SU-DHL-6 (cell line): ENCODE measurements around the gene SPHK1.

Source experiments
- H2AFZ ChIP-seq: fragments of 200-600 bp; sonication (generic); 2 replicates; pipeline ENCODE4 v1.6.1; 2014; ENCODE audit warnings: low read depth, mild to moderate bottlenecking, moderate library complexity, mixed read lengths, antibody characterized with exemption, low read length; ENCODE audit not compliant: severe bottlenecking
- H3F3A ChIP-seq: fragments of 200-600 bp; shearing (Covaris generic); 2 replicates; pipeline ENCODE4 v1.6.0; 2016; ENCODE audit warnings: antibody characterized with exemption, mild to moderate bottlenecking; ENCODE audit not compliant: insufficient read depth
- H3K27ac ChIP-seq: fragments of 200-600 bp; sonication (generic); 2 replicates; pipeline ENCODE4 v1.5.1; 2016; ENCODE audit warnings: low read depth, mild to moderate bottlenecking, low read length, moderate library complexity, mixed read lengths
- H3K27me3 ChIP-seq: fragments of 200-600 bp; sonication (generic), shearing (Covaris generic); 2 replicates; pipeline ENCODE4 v1.6.0; 2014; ENCODE audit warnings: mild to moderate bottlenecking, low read length
- H3K36me3 ChIP-seq: fragments of 200-600 bp; sonication (generic); 2 replicates; pipeline ENCODE4 v1.6.1; 2014; ENCODE audit warnings: mild to moderate bottlenecking, low read length, mixed read lengths
- H3K4me2 ChIP-seq: fragments of 300-600, 200-600 bp; shearing (Covaris generic), sonication (generic); 2 replicates; pipeline ENCODE4 v1.6.0; 2014; ENCODE audit warnings: low read length, low read depth, mild to moderate bottlenecking; ENCODE audit not compliant: poor library complexity, severe bottlenecking
- H3K4me3 ChIP-seq: fragments of 200-600 bp; sonication (generic); 2 replicates; pipeline ENCODE4 v1.5.1; 2014; ENCODE audit warnings: antibody characterized with exemption, low read length, mild to moderate bottlenecking, mixed read lengths; ENCODE audit not compliant: insufficient read depth, poor library complexity, severe bottlenecking
- H3K79me2 ChIP-seq: fragments of 200-600 bp; sonication (generic); 2 replicates; pipeline ENCODE4 v1.6.1; 2014; ENCODE audit warnings: mild to moderate bottlenecking, low read length, moderate library complexity; ENCODE audit not compliant: insufficient read depth
- H3K9ac ChIP-seq: fragments of 200-600 bp; sonication (generic); 2 replicates; pipeline ENCODE4 v1.7.0; 2014; ENCODE audit warnings: mild to moderate bottlenecking, low read length
- H3K9me2 ChIP-seq: fragments of 200-600 bp; sonication (generic); replicated peaks from 2 replicates; pipeline ENCODE4 v1.6.1; 2014; ENCODE audit warnings: low read length; ENCODE audit not compliant: insufficient read depth
- H3K9me3 ChIP-seq: fragments of 200-600 bp; sonication (generic); 2 replicates; pipeline ENCODE4 v1.6.1; 2014; ENCODE audit warnings: low read length, mixed read lengths; ENCODE audit not compliant: insufficient read depth
- H4K20me1 ChIP-seq: fragments of 200-600 bp; sonication (generic); 2 replicates; pipeline ENCODE4 v1.6.1; 2014; ENCODE audit warnings: low read depth, mild to moderate bottlenecking, antibody characterized with exemption, low read length, moderate library complexity, mixed read lengths
- CTCF ChIP-seq: fragments of 200-600 bp; sonication (generic); IDR thresholded peaks from one replicate; pipeline ENCODE4 v1.5.1; 2017; ENCODE audit warnings: antibody characterized with exemption, mild to moderate bottlenecking, low read length, moderate library complexity; ENCODE audit not compliant: insufficient read depth, poor library complexity, severe bottlenecking
- EZH2phosphoT487 ChIP-seq: fragments of 200-600 bp; sonication (generic), shearing (Covaris generic); conservative IDR thresholded peaks from 2 replicates; pipeline ENCODE4 v1.6.1; 2018; ENCODE audit warnings: mild to moderate bottlenecking, antibody characterized with exemption, low read length, moderate library complexity, mixed read lengths

Gene SPHK1

GRCh38 chr17:76368545-76368944 is 15.9 kb upstream of the SPHK1 start:
- H3K9me2 ChIP-seq, result no peaks in the 10 kb centered on the region
- H3K79me2 ChIP-seq, result no peaks in the 10 kb centered on the region
- H3K9ac ChIP-seq, result no peak overlapping the region
- H3K27me3 ChIP-seq, result no peaks in the 10 kb centered on the region
- TF ChIP-seq EZH2phosphoT487 (no peak), CTCF (no peak)
- H3K27ac ChIP-seq, result no peak overlapping the region
- no peak overlapping the region for H3K4me2 ChIP-seq
- H3F3A ChIP-seq, result no peaks in the 10 kb centered on the region
- no peaks in the 10 kb centered on the region for H3K36me3 ChIP-seq
- H2AFZ ChIP-seq, result no peak overlapping the region
- H3K4me3 ChIP-seq, result no peak overlapping the region
- H4K20me1 ChIP-seq, result no peaks in the 10 kb centered on the region
- no peaks in the 10 kb centered on the region for H3K9me3 ChIP-seq

- Histone ChIP-seq H3K4me2 (no peak overlapping the region), H3K27ac (no peak overlapping the region)
Observed at GRCh38 chr17:76369379-76369778, 15.0 kb upstream of the SPHK1 start.

GRCh38 chr17:76369804-76370203 is 14.6 kb upstream of the SPHK1 start:
- H3K4me2 ChIP-seq, result no peak overlapping the region
- H3K79me2 ChIP-seq, result no peaks in the 10 kb centered on the region
- TF ChIP-seq CTCF, result no peak
- TF ChIP-seq EZH2phosphoT487, result no peak
- H3K27ac ChIP-seq, result no peak overlapping the region
- H3F3A ChIP-seq, result no peaks in the 10 kb centered on the region
- H3K9me2 ChIP-seq, result no peaks in the 10 kb centered on the region
- H4K20me1 ChIP-seq, result no peaks in the 10 kb centered on the region
- no peaks in the 10 kb centered on the region for H3K27me3 ChIP-seq
- H3K36me3 ChIP-seq, result no peaks in the 10 kb centered on the region
- no peaks in the 10 kb centered on the region for H3K9me3 ChIP-seq
- no peak overlapping the region for H3K4me3 ChIP-seq
- no peak overlapping the region for H2AFZ ChIP-seq
- no peak overlapping the region for H3K9ac ChIP-seq

More at GRCh38 chr17:76369379-76369778, 15.0 kb upstream of the SPHK1 start:
- Histone ChIP-seq H3K9ac (no peak overlapping the region), H4K20me1 (no peaks in the 10 kb centered on the region), H3F3A (no peaks in the 10 kb centered on the region), H3K79me2 (no peaks in the 10 kb centered on the region), H3K4me3 (no peak overlapping the region), H3K9me2 (no peaks in the 10 kb centered on the region), H2AFZ (no peak overlapping the region), H3K36me3 (no peaks in the 10 kb centered on the region), H3K9me3 (no peaks in the 10 kb centered on the region), H3K27me3 (no peaks in the 10 kb centered on the region)
- TF ChIP-seq EZH2phosphoT487 (no peak), CTCF (no peak)
